Mucosa of descending colon (tissue), 3 donors: ENCODE results near the gene MCUR1. TPM values are rescaled to one million over a fixed set of nuclear protein-coding genes. Genes with fewer than 3 reads are reported as not detected.
"Not testable (repeated sequence)": the region's sequence is repeated elsewhere in the genome, so short reads cannot be mapped to it uniquely, and the experiment has no call there.

Experiments
- ATAC-seq: fragments of 200-7000 bp; cut with Tn5 transposase; one replicate; pipeline ENCODE4 v1.9.1; 2020; ENCODE audit warnings: mild to moderate bottlenecking, moderate library complexity
- DNase-seq, 3 donors: peaks; one replicate each; pipeline ENCODE4 v3.0.0-alpha.2; 2020
- H3K36me3 ChIP-seq: fragments of 200-600 bp; one replicate; pipeline ENCODE4 v1.8.0; 2021; ENCODE audit warnings: low read depth, mild to moderate bottlenecking
- H3K4me1 ChIP-seq: fragments of 200-600 bp; one replicate; pipeline ENCODE4 v1.8.0; 2021; ENCODE audit warnings: low read depth, mild to moderate bottlenecking
- H3K4me3 ChIP-seq: fragments of 200-600 bp; one replicate; pipeline ENCODE4 v1.8.0; 2021; ENCODE audit warnings: mild to moderate bottlenecking
- H3K9me3 ChIP-seq: fragments of 200-600 bp; one replicate; pipeline ENCODE4 v1.8.0; 2021; ENCODE audit warnings: mild to moderate bottlenecking
- intact Hi-C, 2 donors: fragments of 100-400 bp; cut with DNase I in 1 of 2; cut with micrococcal nuclease in 1 of 2; formaldehyde crosslinking; loops; one replicate each; pipeline versions ENCODE4 v1.11.0 to v1.11.1; 2022; cut with DNase I, micrococcal nuclease
- total RNA-seq, 3 donors: library from RNA; stranded (reverse); fragmentation: NEBNext Ultra II Directional in 2 of 3; extraction: Animal tissue kit (Norgen Biotek cat#: 25700) in 2 of 3; gene quantifications; one replicate each; pipeline versions ENCODE4 v1.2.1 to v1.2.4, GENCODE V29; 2021 to 2023
- TF ChIP-seq, protein P1 (sequence below): fragments of 200-600 bp; IDR thresholded peaks from one replicate; pipeline ENCODE4 v1.8.0; 2022; ENCODE audit warnings: antibody characterized with exemption, mild to moderate bottlenecking
- donor health status: DM: no; HTN: no; CAD: no; lungs with moderate emphysema.
- donor health status: DM: no; HTN: no; CAD: no.
- donor health status: DM: no; HTN: yes; CAD: no.

Gene MCUR1
- total RNA-seq, 3 donors from 2014 or later = 26.2 to 45.4 (median 33.6) TPM

DNA sequence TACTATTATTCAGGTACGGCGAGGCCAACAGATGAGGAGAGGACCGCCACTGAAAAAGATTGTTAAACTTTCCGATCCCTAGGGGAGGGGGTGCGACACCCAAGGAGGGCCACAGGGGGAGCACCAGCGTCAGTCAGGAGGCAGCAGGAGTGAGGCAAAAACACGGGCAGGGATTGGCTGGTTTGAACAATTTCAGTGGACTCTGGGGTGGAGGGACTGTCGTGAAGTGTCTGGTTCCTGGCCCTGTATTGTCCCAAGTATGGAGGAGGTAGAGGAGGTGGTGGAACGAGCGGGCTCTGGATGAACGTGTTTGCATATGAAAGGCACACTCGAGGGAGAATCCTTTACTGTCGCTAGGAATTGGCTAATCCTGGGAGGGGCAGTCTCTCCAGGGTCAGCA, 32.5 kb upstream of the MCUR1 start:
- intact Hi-C loops = no loop called here
- TF ChIP-seq, protein P1, sequence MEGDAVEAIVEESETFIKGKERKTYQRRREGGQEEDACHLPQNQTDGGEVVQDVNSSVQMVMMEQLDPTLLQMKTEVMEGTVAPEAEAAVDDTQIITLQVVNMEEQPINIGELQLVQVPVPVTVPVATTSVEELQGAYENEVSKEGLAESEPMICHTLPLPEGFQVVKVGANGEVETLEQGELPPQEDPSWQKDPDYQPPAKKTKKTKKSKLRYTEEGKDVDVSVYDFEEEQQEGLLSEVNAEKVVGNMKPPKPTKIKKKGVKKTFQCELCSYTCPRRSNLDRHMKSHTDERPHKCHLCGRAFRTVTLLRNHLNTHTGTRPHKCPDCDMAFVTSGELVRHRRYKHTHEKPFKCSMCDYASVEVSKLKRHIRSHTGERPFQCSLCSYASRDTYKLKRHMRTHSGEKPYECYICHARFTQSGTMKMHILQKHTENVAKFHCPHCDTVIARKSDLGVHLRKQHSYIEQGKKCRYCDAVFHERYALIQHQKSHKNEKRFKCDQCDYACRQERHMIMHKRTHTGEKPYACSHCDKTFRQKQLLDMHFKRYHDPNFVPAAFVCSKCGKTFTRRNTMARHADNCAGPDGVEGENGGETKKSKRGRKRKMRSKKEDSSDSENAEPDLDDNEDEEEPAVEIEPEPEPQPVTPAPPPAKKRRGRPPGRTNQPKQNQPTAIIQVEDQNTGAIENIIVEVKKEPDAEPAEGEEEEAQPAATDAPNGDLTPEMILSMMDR = no peak
- DNase-seq (no peak), ATAC-seq (no peak)
- Histone ChIP-seq H3K4me3 (no peak overlapping the region), H3K9me3 (no peaks in the 10 kb centered on the region), H3K36me3 (no peaks in the 10 kb centered on the region), H3K4me1 (no peaks in the 10 kb centered on the region)

DNA sequence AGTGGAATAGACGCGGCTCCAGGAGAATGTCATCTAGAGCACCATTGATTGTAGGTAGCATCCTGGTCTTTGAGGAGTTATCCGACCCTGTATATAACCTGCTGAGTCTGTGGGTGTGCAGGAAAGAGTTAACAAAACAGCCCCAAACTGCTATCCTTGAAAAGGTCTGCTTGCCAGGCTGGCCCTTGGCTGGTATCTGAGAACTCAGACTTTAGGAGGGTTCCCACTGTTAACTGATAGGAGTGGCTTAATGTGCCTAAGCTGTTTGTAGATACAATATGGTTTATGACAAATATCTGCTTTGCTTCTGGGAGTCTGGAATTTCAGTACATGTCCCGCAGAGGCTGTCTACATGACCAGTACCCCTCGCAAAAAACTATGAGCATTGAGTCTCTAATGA, 27.6 kb upstream of the MCUR1 start:
- Histone ChIP-seq H3K4me1 (no peaks in the 10 kb centered on the region), H3K9me3 (no peaks in the 10 kb centered on the region), H3K36me3 (no peaks in the 10 kb centered on the region), H3K4me3 (no peak overlapping the region)
- DNase-seq (no peak), ATAC-seq (no peak)
- intact Hi-C loops = no loop called here
- TF ChIP-seq, protein P1 = no peak

DNA sequence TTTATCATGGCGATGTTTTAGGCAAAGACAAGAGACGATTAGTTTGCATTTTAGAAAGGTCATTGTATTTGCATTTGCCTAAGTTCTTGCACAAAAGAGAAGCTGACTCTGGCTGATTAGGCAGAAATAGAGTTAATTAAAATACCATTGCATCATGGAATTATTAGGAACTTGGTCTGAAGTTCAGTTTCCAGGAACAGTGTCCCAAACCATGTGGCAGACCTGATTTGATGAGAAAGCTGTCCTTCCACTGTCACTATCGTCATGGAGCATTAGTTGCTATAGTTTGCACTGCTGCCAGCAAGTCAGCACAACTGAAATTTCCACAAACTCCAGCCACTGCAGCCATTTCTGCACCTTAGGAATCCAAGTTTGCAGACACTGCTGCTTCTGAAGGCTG, 24.3 kb upstream of the MCUR1 start:
- Histone ChIP-seq H3K36me3 (no peaks in the 10 kb centered on the region), H3K4me3 (no peak overlapping the region), H3K9me3 (no peaks in the 10 kb centered on the region), H3K4me1 (no peaks in the 10 kb centered on the region)
- intact Hi-C loops = no loop called here
- ATAC-seq = no peak
- no peak for DNase-seq
- TF ChIP-seq, protein P1 = no peak

DNA sequence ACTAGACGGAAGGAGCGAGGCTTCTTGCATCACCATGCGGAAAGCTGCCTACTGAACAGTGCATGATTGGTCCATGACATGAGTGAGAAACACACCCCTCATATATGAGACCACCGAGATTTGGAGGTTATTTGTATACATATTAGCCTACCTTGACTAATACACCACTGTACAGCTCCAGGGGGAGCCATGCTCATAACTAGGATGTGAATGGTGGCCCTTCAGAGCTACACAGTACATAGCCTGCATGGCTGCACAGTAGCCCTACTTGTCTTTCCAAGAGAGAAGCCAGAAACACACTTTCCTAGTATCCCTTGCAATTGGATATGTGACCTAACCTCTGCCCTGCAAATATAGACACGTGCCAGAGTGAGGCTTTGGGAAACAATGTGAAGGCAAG, 21.8 kb upstream of the MCUR1 start:
- no peak overlapping the region for H3K4me3 ChIP-seq
- TF ChIP-seq, protein P1 = no peak
- intact Hi-C loops = no loop called here
- no peaks in the 10 kb centered on the region for H3K4me1 ChIP-seq
- H3K9me3 ChIP-seq = no peaks in the 10 kb centered on the region
- no peak for DNase-seq
- H3K36me3 ChIP-seq = no peaks in the 10 kb centered on the region
- no peak for ATAC-seq

DNA sequence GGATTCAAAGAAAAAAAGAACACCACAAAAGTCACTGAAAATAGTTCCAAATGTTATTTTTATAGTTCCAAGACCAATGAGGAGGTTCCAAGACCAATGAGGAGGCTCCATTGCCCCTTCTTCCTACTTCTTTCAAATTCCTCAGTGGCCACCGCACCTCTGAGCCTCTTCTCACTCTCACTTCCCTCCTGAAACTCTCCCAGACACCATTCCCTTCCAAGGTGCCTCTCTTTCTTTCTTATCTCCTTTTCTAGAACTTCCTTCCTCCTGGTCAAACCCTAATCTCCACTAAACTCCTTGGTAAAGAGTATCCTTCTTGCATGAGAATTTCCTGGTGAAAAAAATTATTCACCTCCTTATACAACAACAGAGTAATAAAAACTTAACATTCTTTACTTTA, 20.4 kb upstream of the MCUR1 start:
- no peaks in the 10 kb centered on the region for H3K9me3 ChIP-seq
- no peak for DNase-seq
- TF ChIP-seq, protein P1 = no peak

DNA sequence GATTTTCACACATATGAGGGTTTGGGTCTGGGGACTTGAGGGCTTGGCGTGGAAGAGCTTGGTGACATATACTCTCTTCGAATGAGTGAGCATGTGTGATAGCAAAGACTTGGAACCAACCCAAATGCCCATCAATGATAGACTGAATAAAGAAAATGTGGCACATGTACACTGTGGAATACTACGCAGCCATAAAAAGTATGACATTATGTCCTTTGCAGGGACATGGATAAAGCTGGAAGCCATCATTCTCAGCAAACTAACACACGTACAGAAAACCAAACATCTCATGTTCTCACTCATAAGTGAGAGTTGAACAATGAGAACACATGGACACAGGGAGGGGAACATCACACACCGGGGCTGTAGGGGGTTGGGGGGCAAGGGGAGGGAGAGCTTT, 19.7 kb upstream of the MCUR1 start:
- H3K4me3 ChIP-seq, DNase-seq, intact Hi-C loops: not testable (repeated sequence)

More for the DNA sequence above, 20.4 kb upstream of the MCUR1 start:
- intact Hi-C loops = no loop called here
- Histone ChIP-seq H3K36me3 (no peaks in the 10 kb centered on the region), H3K4me3 (no peak overlapping the region), H3K4me1 (no peaks in the 10 kb centered on the region)
- ATAC-seq = no peak

More for the DNA sequence above, 19.7 kb upstream of the MCUR1 start:
- H3K36me3 ChIP-seq, ATAC-seq, H3K9me3 ChIP-seq, H3K4me1 ChIP-seq: not testable (repeated sequence)
